SK-N-SH treated with all-trans-retinoic acid at 6 μM for 48 hours (cell line): ENCODE results near the gene METTL21A.

ENCODE experiments used
- CREB5 ChIP-seq: fragments of 250-450 bp; sonication (Bioruptor Pico); IDR thresholded peaks from 2 replicates; pipeline ENCODE4 v1.5.1; 2020; ENCODE audit warnings: low read depth, mild to moderate bottlenecking, moderate library complexity
- CSRNP3 ChIP-seq: fragments of 250-450 bp; sonication (Bioruptor Pico); IDR thresholded peaks from 2 replicates; pipeline ENCODE4 v1.5.1; 2021; ENCODE audit warnings: mild to moderate bottlenecking, moderate library complexity
- ESRRG ChIP-seq: fragments of 250-450 bp; sonication (Bioruptor Pico); IDR thresholded peaks from 2 replicates; pipeline ENCODE4 v1.6.1; 2021; ENCODE audit warnings: mild to moderate bottlenecking
- OSR1 ChIP-seq: fragments of 250-450 bp; sonication (Bioruptor Pico); IDR thresholded peaks from 2 replicates; pipeline ENCODE4 v1.8.0; 2022; ENCODE audit warnings: moderate library complexity, mild to moderate bottlenecking, inconsistent platforms
- PATZ1 ChIP-seq: fragments of 250-450 bp; sonication (Bioruptor Pico); IDR thresholded peaks from 2 replicates; pipeline ENCODE4 v1.8.0; 2020; ENCODE audit warnings: mild to moderate bottlenecking, moderate library complexity, borderline replicate concordance
- PPARA ChIP-seq: fragments of 250-450 bp; sonication (Bioruptor Pico); IDR thresholded peaks from 2 replicates; pipeline ENCODE4 v1.5.0; 2020; ENCODE audit warnings: mild to moderate bottlenecking, borderline replicate concordance
- SNAI2 ChIP-seq: fragments of 250-450 bp; sonication (Bioruptor Pico); IDR thresholded peaks from 2 replicates; pipeline ENCODE4 v1.5.0; 2020; ENCODE audit warnings: mild to moderate bottlenecking, moderate library complexity
- ZFP30 ChIP-seq: fragments of 450-650 bp; formaldehyde crosslinking; IDR thresholded peaks from 2 replicates; pipeline ENCODE4 v1.5.0; 2022; ENCODE audit warnings: mild to moderate bottlenecking, moderate library complexity

GRCh38 chr2:207674266-207674774, 49.1 kb upstream of the METTL21A start:
- no peak for TF ChIP-seq ZFP30 (CRISPR knock-in tag)
- TF ChIP-seq OSR1: no peak
- no peak for TF ChIP-seq CREB5
- no peak for TF ChIP-seq PATZ1 (CRISPR knock-in tag)
- no peak for TF ChIP-seq PPARA
- TF ChIP-seq CSRNP3 (CRISPR knock-in tag): no peak
- TF ChIP-seq SNAI2 (CRISPR knock-in tag): no peak
- no peak for TF ChIP-seq ESRRG (CRISPR knock-in tag)
